Breast epithelium (tissue), 4 donors: Measurements from ENCODE around the gene CFAP46. TPM values are rescaled to one million over a fixed set of nuclear protein-coding genes. Genes with fewer than 3 reads are reported as not detected.

Experiments
- DNase-seq, 2 donors: peaks; one replicate each; pipeline ENCODE4 v3.0.0-alpha.2; 2019; ENCODE audit warnings: low spot score in 2 of 2
- H3K27ac ChIP-seq, 2 donors: fragments of 200-600 bp; sonication (generic) in 1 of 2; one replicate each; pipeline ENCODE4 v1.5.1; 2016 to 2019; ENCODE audit warnings: mild to moderate bottlenecking in 1 of 2
- H3K27me3 ChIP-seq, 2 donors: fragments of 200-600 bp; sonication (generic) in 1 of 2; one replicate each; pipeline versions ENCODE4 v1.5.1 to v1.6.0; 2017 to 2019; ENCODE audit warnings: control low read depth in 1 of 2, mild to moderate bottlenecking in 1 of 2
- H3K36me3 ChIP-seq: fragments of 200-600 bp; one replicate; pipeline ENCODE4 v1.5.1; 2019
- H3K4me1 ChIP-seq, 2 donors: fragments of 200-600 bp; sonication (generic); one replicate each; pipeline ENCODE4 v1.5.1; 2016 to 2019; ENCODE audit warnings: control low read depth in 1 of 2
- H3K4me3 ChIP-seq, 3 donors: fragments of 200-600 bp; sonication (generic); 1 replicate in 2 of 3; 2 replicates in 1 of 3; pipeline ENCODE4 v1.5.1; 2016 to 2019; ENCODE audit warnings: mild to moderate bottlenecking in 3 of 3, moderate library complexity in 2 of 3
- H3K9me3 ChIP-seq, 2 donors: fragments of 200-600 bp; sonication (generic) in 1 of 2; one replicate each; pipeline ENCODE4 v1.5.1; 2016 to 2019; ENCODE audit warnings: control low read depth in 1 of 2
- CTCF ChIP-seq, 3 donors: fragments of 450-650 bp; IDR thresholded peaks; one replicate each; pipeline ENCODE4 v1.5.1; 2016 to 2017; ENCODE audit warnings: antibody characterized with exemption in 3 of 3, mild to moderate bottlenecking in 3 of 3, moderate library complexity in 3 of 3
- POLR2A ChIP-seq: fragments of 450-650 bp; IDR thresholded peaks from one replicate; pipeline ENCODE4 v1.6.1; 2016; ENCODE audit warnings: antibody characterized with exemption, mild to moderate bottlenecking, moderate library complexity
- POLR2AphosphoS5 ChIP-seq, 3 donors: sonication (generic); formaldehyde crosslinking; IDR thresholded peaks; one replicate each; pipeline ENCODE4 v1.6.1; 2017; ENCODE audit warnings: antibody characterized with exemption in 3 of 3
- intact Hi-C: fragments of 100-400 bp; cut with DNase I; formaldehyde crosslinking; loops from one replicate; pipeline ENCODE4 v1.15.1; 2023; ENCODE audit warnings: low total_unique reads
- total RNA-seq, 3 donors: library from RNA; depleted of rRNA; stranded (reverse); fragments of >200 nt; gene quantifications; one replicate each; pipeline ENCODE4 v1.1.0, GENCODE V29; 2016

Gene CFAP46
- total RNA-seq, 3 donors from 2014 or later: 0.16 to 0.73 (median 0.66) TPM

GRCh38 chr10:132811891-132812481 lies 130.4 kb downstream of the CFAP46 start:
- H3K9me3 ChIP-seq: no peaks in the 10 kb centered on the region
- H3K27ac ChIP-seq: no peak overlapping the region
- TF ChIP-seq POLR2A (no peak), CTCF (IDR thresholded peaks at IDR 0.05) (no peak), POLR2AphosphoS5 (IDR thresholded peaks at IDR 0.05) (no peak)
- H3K4me3 ChIP-seq: no peak overlapping the region
- H3K4me1 ChIP-seq: no peaks in the 10 kb centered on the region
- intact Hi-C loops: no loop called here
- H3K27me3 ChIP-seq: peaks cover 0 to 86% of the 10 kb centered on the region in 2 donors
- no peaks in the 10 kb centered on the region for H3K36me3 ChIP-seq
- DNase-seq: no peak

- Histone ChIP-seq H3K27ac (no peak overlapping the region), H3K9me3 (no peaks in the 10 kb centered on the region), H3K36me3 (no peaks in the 10 kb centered on the region), H3K4me1 (no peaks in the 10 kb centered on the region), H3K27me3 (peaks cover 0 to 86% of the 10 kb centered on the region in 2 donors), H3K4me3 (no peak overlapping the region)
- no peak for TF ChIP-seq POLR2A
- TF ChIP-seq CTCF (IDR thresholded peaks at IDR 0.05): no peak
- TF ChIP-seq POLR2AphosphoS5 (IDR thresholded peaks at IDR 0.05): no peak
- no peak for DNase-seq
- intact Hi-C loops: no loop called here
These were observed 131.3 kb downstream of the CFAP46 start for GRCh38 chr10:132810807-132811700.

GRCh38 chr10:132810141-132810806 lies 132.1 kb downstream of the CFAP46 start:
- Histone ChIP-seq H3K9me3 (no peaks in the 10 kb centered on the region), H3K27ac (no peak overlapping the region), H3K4me1 (no peaks in the 10 kb centered on the region), H3K36me3 (no peaks in the 10 kb centered on the region), H3K4me3 (no peak overlapping the region), H3K27me3 (peaks cover 0 to 79% of the 10 kb centered on the region in 2 donors)
- DNase-seq: no peak
- TF ChIP-seq POLR2AphosphoS5 (IDR thresholded peaks at IDR 0.05) (no peak), CTCF (IDR thresholded peaks at IDR 0.05) (no peak), POLR2A (no peak)
- intact Hi-C loops: no loop called here

- H3K4me1 ChIP-seq: no peaks in the 10 kb centered on the region
- intact Hi-C loops: no loop called here
- H3K27ac ChIP-seq: no peak overlapping the region
- H3K4me3 ChIP-seq: no peak overlapping the region
- H3K9me3 ChIP-seq: no peaks in the 10 kb centered on the region
- peaks cover 0 to 79% of the 10 kb centered on the region in 2 donors for H3K27me3 ChIP-seq
- TF ChIP-seq CTCF (IDR thresholded peaks at IDR 0.05) (no peak), POLR2A (no peak), POLR2AphosphoS5 (IDR thresholded peaks at IDR 0.05) (no peak)
- no peaks in the 10 kb centered on the region for H3K36me3 ChIP-seq
- no peak for DNase-seq
These were observed 132.9 kb downstream of the CFAP46 start for GRCh38 chr10:132809232-132810140.
